Neutrophil (primary cell): Measurements from ENCODE around the gene CABLES2.

ENCODE experiments used
- H3K27ac ChIP-seq: fragments of 200-600 bp; sonication (generic); 2 replicates; pipeline ENCODE4 v1.5.1; 2016; ENCODE audit warnings: mild to moderate bottlenecking, moderate library complexity
- H3K27me3 ChIP-seq: fragments of 200-600 bp; sonication (generic); 2 replicates; pipeline ENCODE4 v1.6.0; 2016; ENCODE audit warnings: mild to moderate bottlenecking
- H3K36me3 ChIP-seq: fragments of 200-600 bp; sonication (generic); 2 replicates; pipeline ENCODE4 v1.5.1; 2017
- H3K4me1 ChIP-seq, 2 experiments: fragments of 200-600 bp in 1 of 2; sonication (generic) in 1 of 2; 1 replicate in 1 of 2; 2 replicates in 1 of 2; pipeline versions ENCODE4 v1.5.1 to v1.6.1; 2013 to 2016; ENCODE audit warnings: low read depth in 1 of 2, low read length in 1 of 2, mild to moderate bottlenecking in 1 of 2, moderate library complexity in 1 of 2; ENCODE audit not compliant: control insufficient read depth in 1 of 2, insufficient read depth in 1 of 2
- H3K4me3 ChIP-seq, 2 experiments: fragments of 200-600 bp in 1 of 2; sonication (generic) in 1 of 2; 1 replicate in 1 of 2; 2 replicates in 1 of 2; pipeline ENCODE4 v1.5.1; 2013 to 2016; ENCODE audit warnings: low read depth in 1 of 2, low read length in 1 of 2, mild to moderate bottlenecking in 1 of 2, moderate library complexity in 1 of 2
- H3K9me3 ChIP-seq: fragments of 200-600 bp; sonication (generic); 2 replicates; pipeline ENCODE4 v1.5.1; 2016
- TF ChIP-seq, protein P1 (sequence below): fragments of 200-600 bp; sonication (generic); IDR thresholded peaks from 2 replicates; pipeline ENCODE4 v1.5.1; 2016; ENCODE audit warnings: antibody characterized with exemption

Gene CABLES2

DNA sequence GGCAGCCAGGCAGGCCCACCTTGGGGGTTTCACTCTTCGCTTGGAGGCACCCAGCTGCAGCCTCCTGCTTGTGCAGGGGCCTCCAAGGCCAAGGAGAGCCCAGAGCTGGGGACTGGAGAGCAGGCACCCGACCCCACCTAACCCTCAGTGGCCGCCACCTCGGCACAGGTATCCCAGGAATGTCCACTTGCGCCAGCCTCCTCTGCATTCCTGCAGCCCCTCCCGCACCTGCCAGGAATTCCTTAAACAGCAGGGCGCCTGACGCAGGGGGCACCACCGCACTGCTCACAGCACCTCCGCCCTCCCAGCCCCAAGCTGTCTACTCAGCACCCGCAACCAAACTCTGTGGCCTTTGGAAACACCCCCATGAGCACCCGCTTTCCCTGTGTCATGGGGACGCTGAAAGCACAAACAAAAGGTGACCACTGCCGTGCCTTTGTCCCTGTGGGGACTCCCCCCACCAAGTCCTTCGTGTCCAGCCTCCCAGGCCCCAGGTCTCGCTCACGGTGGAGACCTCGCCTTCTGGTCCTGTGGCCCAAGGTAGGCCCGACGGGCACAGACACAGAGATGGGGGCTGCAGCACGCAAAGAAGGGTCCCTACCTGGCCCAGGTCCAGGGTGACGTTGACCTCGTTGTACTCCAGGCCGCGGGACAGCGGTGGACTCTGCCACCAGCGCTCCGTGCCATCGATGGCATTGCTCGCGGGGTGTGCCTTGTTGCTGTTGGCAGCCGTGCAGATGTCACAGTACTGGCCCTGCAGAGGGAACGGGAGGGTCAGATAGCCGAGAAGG, 45.1 kb downstream of the CABLES2 start:
- H3K27me3 ChIP-seq: peaks cover 58% of the 10 kb centered on the region
- H3K27ac ChIP-seq: no peak overlapping the region
- H3K9me3 ChIP-seq: no peaks in the 10 kb centered on the region
- H3K4me1 ChIP-seq: peaks cover 0 to 7% of the 10 kb centered on the region in 2 experiments
- TF ChIP-seq, protein P1, sequence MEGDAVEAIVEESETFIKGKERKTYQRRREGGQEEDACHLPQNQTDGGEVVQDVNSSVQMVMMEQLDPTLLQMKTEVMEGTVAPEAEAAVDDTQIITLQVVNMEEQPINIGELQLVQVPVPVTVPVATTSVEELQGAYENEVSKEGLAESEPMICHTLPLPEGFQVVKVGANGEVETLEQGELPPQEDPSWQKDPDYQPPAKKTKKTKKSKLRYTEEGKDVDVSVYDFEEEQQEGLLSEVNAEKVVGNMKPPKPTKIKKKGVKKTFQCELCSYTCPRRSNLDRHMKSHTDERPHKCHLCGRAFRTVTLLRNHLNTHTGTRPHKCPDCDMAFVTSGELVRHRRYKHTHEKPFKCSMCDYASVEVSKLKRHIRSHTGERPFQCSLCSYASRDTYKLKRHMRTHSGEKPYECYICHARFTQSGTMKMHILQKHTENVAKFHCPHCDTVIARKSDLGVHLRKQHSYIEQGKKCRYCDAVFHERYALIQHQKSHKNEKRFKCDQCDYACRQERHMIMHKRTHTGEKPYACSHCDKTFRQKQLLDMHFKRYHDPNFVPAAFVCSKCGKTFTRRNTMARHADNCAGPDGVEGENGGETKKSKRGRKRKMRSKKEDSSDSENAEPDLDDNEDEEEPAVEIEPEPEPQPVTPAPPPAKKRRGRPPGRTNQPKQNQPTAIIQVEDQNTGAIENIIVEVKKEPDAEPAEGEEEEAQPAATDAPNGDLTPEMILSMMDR: no peak
- H3K36me3 ChIP-seq: no peaks in the 10 kb centered on the region
- H3K4me3 ChIP-seq: no peak overlapping the region

DNA sequence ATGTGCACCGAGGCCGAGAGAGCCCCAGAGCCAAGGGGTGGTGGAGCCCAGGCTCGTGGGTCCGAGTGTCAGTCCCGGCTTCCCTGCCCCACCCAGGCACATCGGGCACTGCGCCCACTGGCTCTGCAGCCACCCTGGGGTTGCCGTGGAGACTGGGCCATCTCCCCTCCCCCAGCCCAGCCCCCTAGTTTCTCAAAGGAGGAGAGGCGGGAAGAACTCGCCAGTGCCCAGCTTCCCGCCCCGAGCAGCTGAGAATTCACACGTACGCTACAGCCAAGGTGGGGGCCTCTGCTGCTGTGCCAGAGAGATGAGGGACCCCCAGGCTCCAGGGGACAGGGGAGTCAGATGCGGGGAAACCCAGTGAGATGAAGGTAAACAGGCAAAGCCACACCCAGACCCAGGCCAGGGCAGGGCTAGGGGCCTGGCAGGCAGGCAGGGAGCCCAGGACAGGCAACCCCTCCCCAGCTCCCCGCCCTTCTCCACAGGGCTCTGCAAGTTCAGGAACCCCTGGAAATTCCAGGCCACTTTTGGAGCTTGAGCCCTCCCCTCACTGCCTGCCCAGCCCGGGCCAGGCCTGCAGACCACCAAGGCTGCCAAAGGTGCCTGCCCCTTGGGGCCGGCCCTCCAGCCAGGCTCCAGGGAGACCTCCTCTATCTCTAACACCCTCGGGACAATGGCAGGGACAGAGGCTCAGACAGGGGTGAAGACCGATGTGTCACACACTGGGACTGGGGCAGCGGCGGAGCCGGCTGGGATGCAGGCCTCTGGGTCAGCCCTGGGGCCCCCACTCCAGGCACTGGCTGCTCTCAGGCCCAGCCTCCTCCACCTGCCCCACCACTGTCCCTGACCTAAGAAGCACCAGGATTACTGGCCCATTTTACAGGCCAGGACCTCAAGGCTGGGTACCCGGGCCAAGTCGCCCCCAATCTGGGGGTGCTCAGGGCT, 46.0 kb downstream of the CABLES2 start:
- TF ChIP-seq, protein P1: no peak
- Histone ChIP-seq H3K36me3 (no peaks in the 10 kb centered on the region), H3K9me3 (no peaks in the 10 kb centered on the region), H3K27me3 (peaks cover 58% of the 10 kb centered on the region), H3K4me3 (no peak overlapping the region), H3K4me1 (no peaks in the 10 kb centered on the region), H3K27ac (no peak overlapping the region)

DNA sequence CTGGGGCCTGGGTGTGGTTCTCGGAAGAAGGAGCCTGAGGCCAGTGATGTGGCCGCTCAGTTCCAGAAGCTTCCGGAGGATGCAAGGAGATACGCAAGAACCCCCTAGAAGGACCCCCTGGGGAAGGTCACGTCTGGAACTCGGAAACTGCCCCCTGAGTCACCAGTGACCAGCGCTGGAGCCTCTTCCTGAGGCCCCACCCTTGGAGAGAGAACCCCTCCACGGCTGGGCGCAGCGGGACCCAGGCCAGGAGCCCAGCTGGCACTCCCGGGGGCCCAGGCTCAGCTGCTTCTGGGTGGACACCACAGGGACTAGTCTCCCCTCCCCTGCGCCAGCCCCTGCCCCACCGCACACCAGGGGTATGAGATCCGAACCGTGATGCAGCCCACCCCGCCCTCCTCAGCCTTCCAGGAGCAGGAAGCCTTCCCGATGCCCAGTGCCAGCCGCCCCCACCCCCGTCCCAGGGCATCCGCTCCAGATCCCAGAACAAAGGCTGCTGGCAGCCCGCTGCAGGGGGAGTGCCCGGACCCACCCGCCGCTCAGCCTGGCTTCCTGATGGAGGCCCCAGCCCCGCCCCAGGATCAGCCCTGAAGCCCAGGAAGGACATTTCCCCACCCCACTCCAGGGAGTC, 47.5 kb downstream of the CABLES2 start:
- Histone ChIP-seq H3K4me1 (no peaks in the 10 kb centered on the region), H3K27ac (no peak overlapping the region), H3K27me3 (peaks cover 51% of the 10 kb centered on the region), H3K4me3 (no peak overlapping the region), H3K36me3 (no peaks in the 10 kb centered on the region), H3K9me3 (no peaks in the 10 kb centered on the region)
- TF ChIP-seq, protein P1: no peak

DNA sequence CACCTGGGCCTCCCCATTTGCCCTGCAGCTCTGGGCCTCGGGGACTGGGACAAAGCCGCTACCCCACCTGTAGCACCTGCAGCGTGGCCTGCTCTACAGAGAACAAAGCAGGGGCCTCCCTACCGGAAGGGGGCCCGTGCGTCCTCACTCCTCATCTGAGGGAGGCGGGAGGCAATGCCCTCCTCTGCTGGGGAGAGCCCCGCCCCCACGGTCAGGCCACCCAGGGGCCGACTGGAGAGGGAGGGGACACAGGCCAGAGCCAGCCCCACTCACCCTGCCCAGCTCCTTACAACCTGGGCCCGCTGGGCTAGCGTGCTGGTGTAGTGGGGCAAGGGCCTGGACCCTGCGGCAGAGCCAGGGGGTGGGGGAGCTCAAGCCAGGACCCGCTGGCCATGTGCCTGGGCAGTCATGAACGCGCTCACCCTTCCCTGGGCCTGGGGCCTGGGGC, 48.0 kb downstream of the CABLES2 start:
- Histone ChIP-seq H3K4me1 (no peaks in the 10 kb centered on the region), H3K36me3 (no peaks in the 10 kb centered on the region), H3K9me3 (no peaks in the 10 kb centered on the region), H3K27ac (no peak overlapping the region), H3K27me3 (peaks cover 46% of the 10 kb centered on the region), H3K4me3 (no peak overlapping the region)
- TF ChIP-seq, protein P1: no peak
